Keratinocyte (primary cell): ENCODE results near the gene CEBPG. TPM values are rescaled to one million over a fixed set of nuclear protein-coding genes. Genes with fewer than 3 reads are reported as not detected.

Source experiments
- DNase-seq: peaks from one replicate; pipeline ENCODE4 v3.0.0-alpha.2; 2011; ENCODE audit warnings: low read depth, missing footprints, low spot score
- FAIRE-seq: peaks from 2 replicates; lab custom pipeline; 2011; peaks lifted over from hg19 to GRCh38; lab: Jason Lieb, UNC
- H2AFZ ChIP-seq: 2 replicates; pipeline ENCODE4 v1.6.0; 2012; ENCODE audit warnings: low read length, control low read depth, inconsistent platforms; ENCODE audit not compliant: control insufficient read depth
- H3K27ac ChIP-seq: 2 replicates; pipeline ENCODE4 v1.5.1; 2011; ENCODE audit warnings: low read length; ENCODE audit not compliant: control insufficient read depth, insufficient read depth
- H3K27me3 ChIP-seq: 3 replicates; pipeline ENCODE4 v1.6.0; 2011; ENCODE audit warnings: low read length; ENCODE audit not compliant: control insufficient read depth, insufficient read depth; ENCODE audit errors: extremely low read depth
- H3K36me3 ChIP-seq, 2 experiments: 2 replicates in 1 of 2; 3 replicates in 1 of 2; pipeline ENCODE4 v1.5.1; 2011; ENCODE audit warnings: low read length in 2 of 2, mild to moderate bottlenecking in 1 of 2; ENCODE audit not compliant: control insufficient read depth in 2 of 2, insufficient read depth in 2 of 2; ENCODE audit errors: extremely low read depth in 1 of 2
- H3K4me1 ChIP-seq: 3 replicates; pipeline ENCODE4 v1.5.1; 2011; ENCODE audit warnings: low read length; ENCODE audit not compliant: control insufficient read depth, insufficient read depth; ENCODE audit errors: extremely low read depth
- H3K4me2 ChIP-seq: 3 replicates; pipeline ENCODE4 v1.6.0; 2011; ENCODE audit warnings: low read depth, low read length; ENCODE audit not compliant: control insufficient read depth, insufficient read depth; ENCODE audit errors: extremely low read depth
- H3K4me3 ChIP-seq, 3 experiments: fragments of 200-600 bp in 1 of 3; sonication (generic) in 1 of 3; 2 replicates in 2 of 3; 3 replicates in 1 of 3; pipeline ENCODE4 v1.5.1; 2011 to 2016; ENCODE audit warnings: low read length in 3 of 3, mild to moderate bottlenecking in 3 of 3, control low read depth in 2 of 3, inconsistent platforms in 1 of 3, low read depth in 1 of 3, mixed read lengths in 1 of 3, mixed run types in 1 of 3, moderate library complexity in 1 of 3; ENCODE audit not compliant: control insufficient read depth in 2 of 3, insufficient read depth in 2 of 3; ENCODE audit errors: extremely low read depth in 1 of 3
- H3K79me2 ChIP-seq: 2 replicates; pipeline ENCODE4 v1.6.0; 2012; ENCODE audit warnings: low read length; ENCODE audit not compliant: control insufficient read depth, insufficient read depth
- H3K9ac ChIP-seq: 3 replicates; pipeline ENCODE4 v1.6.0; 2011; ENCODE audit warnings: low read length; ENCODE audit not compliant: control insufficient read depth, insufficient read depth; ENCODE audit errors: extremely low read depth
- H3K9me1 ChIP-seq: 3 replicates; pipeline ENCODE4 v1.6.0; 2011; ENCODE audit warnings: low read length; ENCODE audit not compliant: control insufficient read depth, insufficient read depth; ENCODE audit errors: extremely low read depth
- H3K9me3 ChIP-seq: 2 replicates; pipeline ENCODE4 v1.5.1; 2012; ENCODE audit warnings: low read depth, low read length; ENCODE audit not compliant: control insufficient read depth
- H4K20me1 ChIP-seq: 3 replicates; pipeline ENCODE4 v1.6.0; 2011; ENCODE audit warnings: low read length; ENCODE audit not compliant: control insufficient read depth, insufficient read depth; ENCODE audit errors: extremely low read depth
- EZH2 ChIP-seq: IDR thresholded peaks from one replicate; pipeline ENCODE4 v1.6.1; 2012; ENCODE audit warnings: inconsistent platforms, mild to moderate bottlenecking, low read length, moderate library complexity
- dilution Hi-C: fragments of 300-500 bp; cut with MboI; formaldehyde crosslinking; loops from one replicate; pipeline ENCODE4 v1.7.0; 2020; ENCODE audit warnings: low sequenced_read_pairs; ENCODE audit not compliant: extremely low pct_ligation_motif_present
- polyA plus RNA-seq, 5 experiments: library from polyadenylated mRNA; depleted of rRNA in 3 of 5; stranded (reverse) in 3 of 5; stranded (forward) in 1 of 5; unstranded in 1 of 5; fragments of >200 nt; gene quantifications; 1 replicate in 1 of 5; 2 replicates in 3 of 5; 3 replicates in 1 of 5; pipeline versions ENCODE4 v1.2.1 to v1.2.3, GENCODE V29; 2011 to 2012; ENCODE audit warnings: missing spikeins in 2 of 5, low read depth in 1 of 5, low replicate concordance in 1 of 5
- TF ChIP-seq, protein P1 (sequence below), 3 experiments: IDR thresholded peaks in 1 of 3; conservative IDR thresholded peaks in 1 of 3; optimal IDR thresholded peaks in 1 of 3; 2 replicates in 2 of 3; 3 replicates in 1 of 3; pipeline versions ENCODE3 to v1.5.1; 2011; ENCODE audit warnings: low read length in 3 of 3, mild to moderate bottlenecking in 3 of 3, moderate library complexity in 2 of 3, control low read depth in 1 of 3, inconsistent platforms in 1 of 3; ENCODE audit not compliant: insufficient read depth in 2 of 3; ENCODE audit errors: extremely low read depth in 1 of 3

Gene CEBPG
- polyA plus RNA-seq, 1 donor (not counting 4 experiments of a cell fraction or from before 2014, with no cell fraction given): 31.9 TPM

DNA sequence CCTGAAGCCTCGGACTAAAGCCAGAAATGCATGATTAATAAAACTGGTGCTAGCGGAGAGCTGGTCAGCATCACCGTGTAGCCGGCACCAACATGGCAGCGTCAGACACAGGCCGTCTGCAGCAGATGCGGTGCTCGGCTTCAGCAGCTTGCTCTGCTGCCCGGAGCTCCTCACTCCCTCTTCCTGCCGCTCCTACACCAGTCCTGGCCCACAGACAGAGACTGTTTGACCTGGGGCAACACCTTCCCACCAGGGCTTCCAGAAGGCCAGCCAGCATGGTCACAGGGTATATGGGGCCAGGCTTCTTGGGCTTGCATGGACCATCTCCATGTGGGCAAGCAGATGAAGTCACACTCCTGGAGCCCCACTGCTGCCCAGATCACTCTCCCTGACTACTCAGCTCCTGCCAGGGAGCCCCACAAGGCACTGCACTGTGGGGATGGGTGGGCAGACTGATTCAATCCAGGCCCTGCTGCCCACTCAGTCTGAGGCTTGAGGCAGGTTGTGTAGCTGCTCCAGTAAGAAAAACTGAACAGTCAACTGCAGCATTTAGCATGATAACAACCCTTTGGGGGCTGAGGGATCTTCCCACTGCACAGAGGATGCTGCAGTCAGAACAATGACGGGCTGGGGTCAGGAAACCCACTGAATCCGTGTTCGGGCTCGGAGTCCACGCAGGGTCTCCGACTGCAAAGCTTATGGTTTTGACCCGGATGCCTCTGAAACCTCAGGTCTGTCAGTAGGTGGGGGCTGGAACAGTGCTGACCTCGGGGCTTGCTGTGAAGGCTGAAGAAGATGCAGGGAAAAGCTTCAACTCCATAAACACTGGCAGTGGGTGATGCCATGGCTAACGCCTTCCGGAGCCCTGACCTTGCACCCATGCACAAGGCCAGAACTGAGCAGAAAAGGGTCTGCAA, 45.6 kb downstream of the CEBPG start:
- Histone ChIP-seq H3K4me3 (no peak overlapping the region), H3K9me1 (no peaks in the 10 kb centered on the region), H4K20me1 (no peaks in the 10 kb centered on the region), H3K4me1 (peaks cover 2% of the 10 kb centered on the region), H3K79me2 (no peaks in the 10 kb centered on the region), H3K4me2 (no peak overlapping the region), H3K27me3 (no peaks in the 10 kb centered on the region), H3K9ac (no peak overlapping the region), H3K9me3 (no peaks in the 10 kb centered on the region), H3K27ac (no peak overlapping the region), H2AFZ (no peak overlapping the region), H3K36me3 (no peaks in the 10 kb centered on the region)
- FAIRE-seq: no peak
- DNase-seq: no peak
- TF ChIP-seq, protein P1, sequence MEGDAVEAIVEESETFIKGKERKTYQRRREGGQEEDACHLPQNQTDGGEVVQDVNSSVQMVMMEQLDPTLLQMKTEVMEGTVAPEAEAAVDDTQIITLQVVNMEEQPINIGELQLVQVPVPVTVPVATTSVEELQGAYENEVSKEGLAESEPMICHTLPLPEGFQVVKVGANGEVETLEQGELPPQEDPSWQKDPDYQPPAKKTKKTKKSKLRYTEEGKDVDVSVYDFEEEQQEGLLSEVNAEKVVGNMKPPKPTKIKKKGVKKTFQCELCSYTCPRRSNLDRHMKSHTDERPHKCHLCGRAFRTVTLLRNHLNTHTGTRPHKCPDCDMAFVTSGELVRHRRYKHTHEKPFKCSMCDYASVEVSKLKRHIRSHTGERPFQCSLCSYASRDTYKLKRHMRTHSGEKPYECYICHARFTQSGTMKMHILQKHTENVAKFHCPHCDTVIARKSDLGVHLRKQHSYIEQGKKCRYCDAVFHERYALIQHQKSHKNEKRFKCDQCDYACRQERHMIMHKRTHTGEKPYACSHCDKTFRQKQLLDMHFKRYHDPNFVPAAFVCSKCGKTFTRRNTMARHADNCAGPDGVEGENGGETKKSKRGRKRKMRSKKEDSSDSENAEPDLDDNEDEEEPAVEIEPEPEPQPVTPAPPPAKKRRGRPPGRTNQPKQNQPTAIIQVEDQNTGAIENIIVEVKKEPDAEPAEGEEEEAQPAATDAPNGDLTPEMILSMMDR (optimal IDR thresholded peaks at IDR 0.05 in 1 of 3, IDR thresholded peaks at IDR 0.05 in 1 of 3, conservative IDR thresholded peaks at IDR 0.05 in 1 of 3; ENCODE audit: extremely low read depth in 1 of 3, insufficient read depth in 2 of 3, low read length in 3 of 3): no peak
- TF ChIP-seq EZH2: no peak
- dilution Hi-C loops: no loop called here

DNA sequence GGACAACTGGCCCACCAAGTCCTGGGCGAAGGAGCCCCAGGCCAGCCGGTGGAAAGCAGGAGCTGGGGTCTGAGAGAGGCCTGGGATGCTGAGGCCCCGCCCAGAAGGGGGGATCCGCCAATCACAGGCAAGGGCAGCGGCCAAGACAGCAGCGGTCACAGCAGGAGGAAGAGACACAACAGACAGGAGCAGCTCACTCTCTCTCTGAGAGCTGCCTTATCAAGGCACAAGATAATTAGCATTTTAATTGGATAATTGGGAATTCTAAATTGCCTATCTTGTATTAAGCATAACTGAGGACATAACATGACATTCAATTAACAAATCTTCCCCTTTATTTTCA, 46.2 kb downstream of the CEBPG start:
- H3K9ac ChIP-seq: no peak overlapping the region
- TF ChIP-seq EZH2: no peak
- TF ChIP-seq, protein P1 (optimal IDR thresholded peaks at IDR 0.05 in 1 of 3, IDR thresholded peaks at IDR 0.05 in 1 of 3, conservative IDR thresholded peaks at IDR 0.05 in 1 of 3; ENCODE audit: extremely low read depth in 1 of 3, insufficient read depth in 2 of 3, low read length in 3 of 3): no peak
- FAIRE-seq (no peak), DNase-seq (no peak)
- H3K9me3 ChIP-seq: no peaks in the 10 kb centered on the region
- H3K27ac ChIP-seq: no peak overlapping the region
- H3K36me3 ChIP-seq: no peaks in the 10 kb centered on the region
- no peaks in the 10 kb centered on the region for H3K9me1 ChIP-seq
- dilution Hi-C loops: no loop called here
- no peaks in the 10 kb centered on the region for H3K27me3 ChIP-seq
- no peaks in the 10 kb centered on the region for H3K79me2 ChIP-seq
- H3K4me1 ChIP-seq: peaks cover 2% of the 10 kb centered on the region
- H3K4me3 ChIP-seq: no peak overlapping the region
- no peak overlapping the region for H2AFZ ChIP-seq
- H3K4me2 ChIP-seq: no peak overlapping the region
- H4K20me1 ChIP-seq: no peaks in the 10 kb centered on the region
